Effector CD4-positive, alpha-beta T cell (primary cell): ENCODE data around the gene NIPAL3.
"Not testable (repeated sequence)": the region's sequence is repeated elsewhere in the genome, so short reads cannot be mapped to it uniquely, and the experiment has no call there.

ENCODE experiments used
- DNase-seq: peaks from one replicate; pipeline ENCODE4 v3.0.0-alpha.2; 2020

Gene NIPAL3

GRCh38 chr1:24492935-24493334, 77.3 kb downstream of the NIPAL3 start:
- DNase-seq = not testable (repeated sequence)

DNA sequence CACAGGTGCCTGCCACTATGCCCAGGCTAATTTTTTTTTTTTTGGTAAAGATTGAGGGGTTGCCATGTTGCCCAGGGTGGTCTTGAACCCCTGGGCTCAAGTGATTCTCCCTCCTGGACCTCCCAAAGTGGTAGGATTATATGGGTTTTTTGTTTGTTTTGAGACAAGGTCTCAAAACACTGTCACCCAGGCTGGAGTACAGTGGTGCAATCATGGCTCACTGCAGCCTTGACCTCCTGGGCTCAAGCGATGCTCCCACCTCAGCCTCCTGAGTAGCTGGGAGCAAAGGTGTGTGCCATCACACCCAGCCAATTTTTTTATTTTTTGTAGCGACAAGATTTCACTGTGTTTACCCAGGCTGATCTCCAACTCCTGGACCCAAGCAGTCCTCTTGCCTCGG, 78.2 kb downstream of the NIPAL3 start:
- DNase-seq = no peak

GRCh38 chr1:24498589-24498988, 83.0 kb downstream of the NIPAL3 start:
- DNase-seq = no peak

DNA sequence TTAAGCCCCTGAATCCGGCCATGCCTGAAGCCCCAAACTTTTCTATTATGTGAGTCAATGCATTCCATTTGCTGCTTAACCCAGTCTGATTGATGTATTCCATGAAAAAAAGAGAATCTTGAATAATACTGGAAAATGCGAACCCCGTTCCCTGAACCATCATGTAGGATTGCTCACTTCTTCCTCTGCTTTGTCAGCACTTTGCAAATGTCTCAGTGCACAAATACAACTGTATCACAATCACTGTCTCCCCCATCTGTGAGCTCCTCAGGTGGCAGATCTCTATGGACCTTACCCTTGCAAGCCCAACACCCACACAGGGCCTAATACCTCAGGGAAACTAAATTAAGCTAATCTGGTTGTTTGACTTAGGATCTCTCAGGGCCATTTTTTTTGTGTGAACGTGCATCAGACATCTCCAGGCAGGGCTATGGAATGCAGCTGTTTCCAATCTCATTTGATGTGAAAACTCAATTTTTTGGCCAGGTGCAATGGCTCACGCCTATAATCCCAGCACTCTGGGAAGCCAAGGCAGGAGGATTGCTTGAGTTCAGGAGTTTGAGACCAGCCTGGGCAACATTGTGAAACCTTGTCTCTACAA, 84.9 kb downstream of the NIPAL3 start:
- DNase-seq = no peak

- peak; percentile 28 for DNase-seq
Measured at GRCh38 chr1:24501371-24502064, 85.9 kb downstream of the NIPAL3 start.

DNA sequence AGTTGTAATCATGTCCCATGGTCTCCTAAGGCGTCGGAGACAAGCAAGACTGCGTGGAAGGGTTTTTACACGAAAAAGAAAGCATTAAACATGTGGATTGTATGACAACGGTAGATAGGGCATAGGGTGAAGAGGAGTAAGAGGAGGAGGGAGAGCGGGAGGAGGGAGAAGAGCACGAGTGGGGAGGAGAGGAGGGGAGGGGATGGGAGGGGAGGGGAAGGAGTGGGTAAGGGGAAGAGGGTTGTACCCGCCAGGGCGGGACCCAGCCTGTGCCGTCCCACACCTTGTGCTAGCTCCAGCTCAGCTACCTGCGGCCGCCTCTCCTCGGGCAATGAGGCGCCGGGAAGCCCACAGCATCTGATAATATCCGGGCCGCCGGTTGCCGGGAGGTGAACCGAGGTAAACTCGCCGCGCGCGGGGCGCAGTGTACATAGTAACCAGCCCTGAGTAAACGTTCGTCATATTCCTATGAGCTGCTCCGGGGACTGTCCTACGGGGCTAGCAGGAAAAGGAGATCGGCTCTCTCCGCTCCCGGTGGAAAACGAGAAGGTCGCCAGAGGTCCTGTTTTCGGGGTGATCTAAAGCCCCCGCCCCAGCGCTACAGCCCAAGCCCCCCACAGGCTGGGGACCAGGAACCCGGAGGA, 86.6 kb downstream of the NIPAL3 start:
- DNase-seq = peak; percentile 86

- peak; percentile 81 for DNase-seq
Measured at GRCh38 chr1:24502709-24503058, 87.1 kb downstream of the NIPAL3 start, which contains the start of gene RCAN3. Gene RCAN3 (plus strand): TSS chr1:24502836. CDS start chr1:24514373, 11,537 bp downstream.

- peak; percentile 19 for DNase-seq
Measured at GRCh38 chr1:24503059-24503751, 87.6 kb downstream of the NIPAL3 start.

DNA sequence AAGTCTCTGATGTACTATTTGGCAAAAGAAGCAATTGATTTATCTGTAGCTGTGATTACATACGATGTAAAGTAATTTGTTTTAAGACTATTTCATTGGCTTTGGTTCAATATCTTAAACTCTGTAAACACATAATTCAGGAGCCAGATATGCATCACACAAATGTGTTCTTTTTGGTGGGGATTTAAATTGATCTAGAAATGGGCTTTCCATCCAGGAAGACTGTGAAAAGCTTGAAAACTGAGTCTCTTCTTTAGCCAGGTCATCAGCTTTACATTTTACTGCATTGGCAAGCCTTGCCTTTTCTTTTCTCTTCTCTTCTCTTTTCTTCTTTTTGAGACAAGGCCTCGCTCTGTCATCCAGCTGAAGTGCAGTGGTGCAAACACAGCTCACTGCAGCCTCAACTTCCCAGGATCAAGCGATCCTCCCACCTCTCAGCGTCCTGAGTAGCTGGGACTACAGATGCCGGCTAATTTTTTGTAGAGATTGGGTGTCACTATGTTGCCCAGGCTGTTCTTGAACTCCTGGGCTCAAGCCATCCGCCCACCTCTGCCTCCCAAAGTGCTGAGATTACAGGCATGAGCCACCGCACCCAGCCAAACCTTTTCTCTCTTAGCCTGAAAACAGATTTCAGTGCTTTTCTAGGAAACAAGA, 88.4 kb downstream of the NIPAL3 start:
- DNase-seq = no peak

- no peak for DNase-seq
Measured at GRCh38 chr1:24504560-24504959, 89.0 kb downstream of the NIPAL3 start.

DNA sequence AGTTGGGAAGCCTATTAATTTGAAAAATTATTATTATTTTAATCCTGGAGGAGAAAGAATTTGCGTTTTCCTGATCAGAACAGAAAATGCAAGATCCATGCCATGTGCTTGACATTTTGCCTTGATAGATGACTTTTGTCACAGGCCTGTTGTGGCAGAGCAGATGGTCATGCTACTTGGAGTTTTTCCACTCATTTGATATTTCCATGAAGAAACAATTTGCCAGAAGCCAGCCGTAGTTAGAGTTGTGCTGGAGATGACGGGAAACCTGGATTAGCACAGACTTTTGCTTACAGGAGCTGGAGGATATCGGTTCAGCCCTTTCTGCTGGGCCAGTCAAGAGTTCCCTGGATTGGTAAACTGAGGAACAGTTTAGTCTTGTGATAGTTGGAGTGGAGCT, 90.2 kb downstream of the NIPAL3 start:
- DNase-seq = no peak

- peak; percentile 21 for DNase-seq
Measured at GRCh38 chr1:24506691-24507381, 91.2 kb downstream of the NIPAL3 start.

DNA sequence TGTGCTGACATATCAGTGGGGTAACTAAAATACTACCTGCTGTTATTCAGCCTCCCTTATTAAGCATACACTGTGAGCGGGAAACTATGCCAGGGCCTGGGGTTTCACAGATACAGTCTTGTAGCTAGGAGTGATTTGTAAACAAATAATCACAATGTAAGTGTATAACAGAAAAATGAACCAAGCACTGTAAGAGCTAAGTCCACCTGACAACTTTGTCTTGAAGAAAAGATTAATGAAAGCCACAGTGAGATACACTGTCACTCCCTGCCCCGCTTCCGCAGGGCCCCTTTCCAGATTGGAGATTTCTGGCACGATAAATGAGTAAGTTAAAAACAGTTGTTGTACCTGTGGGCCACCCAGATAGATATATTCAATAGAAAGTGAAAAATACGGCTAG, 91.8 kb downstream of the NIPAL3 start:
- DNase-seq = peak; percentile 39

GRCh38 chr1:24508911-24509310, 93.3 kb downstream of the NIPAL3 start:
- DNase-seq = no peak

DNA sequence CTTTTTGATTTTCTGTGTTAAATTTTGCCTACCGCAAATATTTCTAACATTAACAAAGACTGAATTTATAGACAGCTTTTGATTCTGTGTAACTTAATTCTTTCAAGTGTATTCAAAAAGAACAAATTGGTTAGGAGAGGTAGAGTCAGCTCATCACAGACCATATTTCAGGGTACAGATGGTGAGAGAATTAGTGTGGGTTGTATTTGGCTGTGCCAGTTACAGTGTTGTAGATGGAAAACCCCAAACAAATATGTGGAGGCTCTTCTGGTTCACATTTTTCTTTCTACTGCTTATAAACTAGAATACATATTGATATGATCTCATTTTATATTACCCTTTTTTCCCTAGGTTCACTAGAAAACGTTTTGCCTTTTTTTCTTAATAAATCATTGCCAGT, 98.1 kb downstream of the NIPAL3 start:
- DNase-seq = no peak

GRCh38 chr1:24514946-24515345, 99.3 kb downstream of the NIPAL3 start:
- DNase-seq = no peak

- not testable (repeated sequence) for DNase-seq
Measured at GRCh38 chr1:24515671-24516209, 100.1 kb downstream of the NIPAL3 start.

GRCh38 chr1:24516506-24516905, 100.9 kb downstream of the NIPAL3 start:
- DNase-seq = no peak

DNA sequence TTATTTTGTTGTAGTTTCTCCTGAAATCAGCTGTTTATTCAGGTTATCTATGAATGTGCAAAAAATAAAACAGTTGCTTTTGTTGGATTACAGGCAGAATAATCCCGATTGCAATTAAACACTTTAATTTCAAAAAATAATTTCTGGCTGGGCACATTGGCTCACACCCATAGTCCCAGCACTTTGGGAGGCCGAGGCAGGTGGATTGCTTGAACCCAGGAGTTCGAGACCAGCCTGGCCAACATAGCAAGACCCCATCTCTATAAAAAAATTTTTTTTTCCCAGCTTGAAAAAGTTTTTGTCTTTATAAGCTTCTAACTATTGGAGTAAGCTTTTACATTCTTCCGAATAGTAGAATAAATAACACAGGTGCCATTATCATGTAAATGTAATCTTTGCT, 102.3 kb downstream of the NIPAL3 start:
- no peak for DNase-seq

GRCh38 chr1:24520282-24520681, 104.7 kb downstream of the NIPAL3 start:
- DNase-seq = not testable (repeated sequence)
